ENCODE results near the gene SCNN1G.

- no peak for TF ChIP-seq CTCF (IDR thresholded peaks at IDR 0.05; ENCODE audit: extremely low read depth in 1 of 2, insufficient read depth in 1 of 2, low read depth in 1 of 2, low read length in 2 of 2)
- no peak for TF ChIP-seq MAX (IDR thresholded peaks at IDR 0.05; ENCODE audit: insufficient read depth, insufficient read length)
- no peak for TF ChIP-seq POLR2A (IDR thresholded peaks at IDR 0.05; ENCODE audit: low read depth, low read length)
- no peak for TF ChIP-seq POLR2AphosphoS5 (IDR thresholded peaks at IDR 0.05; ENCODE audit: insufficient read depth, low read depth, low read length)
- no peak for TF ChIP-seq EZH2 (IDR thresholded peaks at IDR 0.05; ENCODE audit: borderline replicate concordance, low read depth, low read length, severe bottlenecking)
- TF ChIP-seq FOS (IDR thresholded peaks at IDR 0.05; ENCODE audit: borderline replicate concordance, insufficient read depth, low read length): no peak
- TF ChIP-seq JUN (IDR thresholded peaks at IDR 0.05; ENCODE audit: borderline replicate concordance, insufficient read depth, insufficient read length, low read depth): no peak
- no peak for TF ChIP-seq MYC (IDR thresholded peaks at IDR 0.05; ENCODE audit: low read depth, low read length)
- TF ChIP-seq GATA2 (IDR thresholded peaks at IDR 0.05; ENCODE audit: insufficient read depth, insufficient read length, low read depth, low read length): no peak
Observed at GRCh38 chr16:23213831-23214230, 31.3 kb downstream of the SCNN1G start.
